Uterus (tissue), 4 donors: ENCODE data around the gene ANKRD45. TPM values are rescaled to one million over a fixed set of nuclear protein-coding genes. Genes with fewer than 3 reads are reported as not detected.
"Not testable (repeated sequence)": the region's sequence is repeated elsewhere in the genome, so short reads cannot be mapped to it uniquely, and the experiment has no call there.

ENCODE experiments used
- DNase-seq, 2 donors: peaks; one replicate each; pipeline ENCODE4 v3.0.0-alpha.2; 2019 to 2020
- H3K27ac ChIP-seq, 2 donors: fragments of 200-600 bp; sonication (generic); 1 replicate in 1 of 2; 2 replicates in 1 of 2; pipeline ENCODE4 v1.5.1; 2016 to 2018
- H3K27me3 ChIP-seq, 2 donors: fragments of 200-600 bp; sonication (generic); one replicate each; pipeline ENCODE4 v1.5.1; 2018 to 2019; ENCODE audit warnings: control low read depth in 1 of 2
- H3K36me3 ChIP-seq, 2 donors: fragments of 200-600 bp; sonication (generic); one replicate each; pipeline ENCODE4 v1.5.1; 2019; ENCODE audit warnings: control low read depth in 1 of 2
- H3K4me1 ChIP-seq, 2 donors: fragments of 200-600 bp; sonication (generic); one replicate each; pipeline ENCODE4 v1.5.1; 2018 to 2019; ENCODE audit warnings: control low read depth in 1 of 2
- H3K4me3 ChIP-seq, 2 donors: fragments of 200-600 bp; sonication (generic); 1 replicate in 1 of 2; 2 replicates in 1 of 2; pipeline ENCODE4 v1.5.1; 2018 to 2019; ENCODE audit warnings: mild to moderate bottlenecking in 1 of 2
- H3K9me3 ChIP-seq, 2 donors: fragments of 200-600 bp; sonication (generic); one replicate each; pipeline ENCODE4 v1.5.1; 2019; ENCODE audit warnings: control low read depth in 1 of 2
- POLR2A ChIP-seq, 2 donors: fragments of 450-650 bp; IDR thresholded peaks; one replicate each; pipeline ENCODE4 v1.6.1; 2016; ENCODE audit warnings: antibody characterized with exemption in 2 of 2, mild to moderate bottlenecking in 1 of 2, moderate library complexity in 1 of 2
- intact Hi-C: fragments of 100-400 bp; cut with DNase I; formaldehyde crosslinking; loops from one replicate; pipeline ENCODE4 v1.15.1; 2023; ENCODE audit warnings: low total_unique reads
- total RNA-seq, 4 donors: library from RNA; depleted of rRNA in 3 of 4; stranded (reverse); fragments of >200 nt in 3 of 4; gene quantifications; one replicate each; pipeline versions ENCODE4 v1.1.0 to v1.2.4, GENCODE V29; 2014 to 2023
- TF ChIP-seq, protein P1 (sequence below), 4 experiments: fragments of 200-600 bp in 2 of 4; fragments of 450-650 bp in 2 of 4; sonication (generic) in 2 of 4; IDR thresholded peaks; one replicate each; pipeline ENCODE4 v1.5.1; 2016 to 2019; ENCODE audit warnings: antibody characterized with exemption in 4 of 4, mild to moderate bottlenecking in 2 of 4, moderate library complexity in 1 of 4
- donor health status: DM: yes; HTN: yes; CAD: no.

The ANKRD45 gene
- total RNA-seq, 4 donors from 2014 or later = 0.51 to 10.2 (median 2.8) TPM; not detected in 1

DNA sequence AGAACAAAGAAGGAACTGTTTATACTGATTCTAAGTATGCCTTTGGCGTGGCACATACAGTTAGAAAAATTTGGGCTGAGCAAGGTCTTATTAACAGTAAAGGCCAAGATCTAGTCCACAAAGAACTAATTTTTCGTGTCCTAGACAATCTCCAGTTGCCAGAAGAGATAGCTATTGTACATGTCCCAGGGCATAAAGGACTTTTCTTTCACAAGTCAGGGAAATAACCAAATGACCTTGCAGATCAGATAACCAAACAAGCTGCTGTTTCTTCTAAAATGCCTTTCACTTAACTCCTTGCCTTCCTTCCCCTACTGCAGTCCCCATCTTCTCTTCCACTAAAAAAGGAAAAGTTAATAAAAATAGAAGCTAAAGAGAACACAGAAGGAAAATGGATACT lies 30.5 kb downstream of the ANKRD45 start:
- Histone ChIP-seq H3K9me3 (no peaks in the 10 kb centered on the region), H3K27me3 (no peaks in the 10 kb centered on the region), H3K36me3 (no peaks in the 10 kb centered on the region), H3K27ac (no peak overlapping the region), H3K4me3 (no peak overlapping the region), H3K4me1 (no peaks in the 10 kb centered on the region)
- intact Hi-C loops = no loop called here
- DNase-seq = no peak
- no peak for TF ChIP-seq POLR2A (IDR thresholded peaks at IDR 0.05)
- TF ChIP-seq, protein P1, sequence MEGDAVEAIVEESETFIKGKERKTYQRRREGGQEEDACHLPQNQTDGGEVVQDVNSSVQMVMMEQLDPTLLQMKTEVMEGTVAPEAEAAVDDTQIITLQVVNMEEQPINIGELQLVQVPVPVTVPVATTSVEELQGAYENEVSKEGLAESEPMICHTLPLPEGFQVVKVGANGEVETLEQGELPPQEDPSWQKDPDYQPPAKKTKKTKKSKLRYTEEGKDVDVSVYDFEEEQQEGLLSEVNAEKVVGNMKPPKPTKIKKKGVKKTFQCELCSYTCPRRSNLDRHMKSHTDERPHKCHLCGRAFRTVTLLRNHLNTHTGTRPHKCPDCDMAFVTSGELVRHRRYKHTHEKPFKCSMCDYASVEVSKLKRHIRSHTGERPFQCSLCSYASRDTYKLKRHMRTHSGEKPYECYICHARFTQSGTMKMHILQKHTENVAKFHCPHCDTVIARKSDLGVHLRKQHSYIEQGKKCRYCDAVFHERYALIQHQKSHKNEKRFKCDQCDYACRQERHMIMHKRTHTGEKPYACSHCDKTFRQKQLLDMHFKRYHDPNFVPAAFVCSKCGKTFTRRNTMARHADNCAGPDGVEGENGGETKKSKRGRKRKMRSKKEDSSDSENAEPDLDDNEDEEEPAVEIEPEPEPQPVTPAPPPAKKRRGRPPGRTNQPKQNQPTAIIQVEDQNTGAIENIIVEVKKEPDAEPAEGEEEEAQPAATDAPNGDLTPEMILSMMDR (IDR thresholded peaks at IDR 0.05) = no peak

DNA sequence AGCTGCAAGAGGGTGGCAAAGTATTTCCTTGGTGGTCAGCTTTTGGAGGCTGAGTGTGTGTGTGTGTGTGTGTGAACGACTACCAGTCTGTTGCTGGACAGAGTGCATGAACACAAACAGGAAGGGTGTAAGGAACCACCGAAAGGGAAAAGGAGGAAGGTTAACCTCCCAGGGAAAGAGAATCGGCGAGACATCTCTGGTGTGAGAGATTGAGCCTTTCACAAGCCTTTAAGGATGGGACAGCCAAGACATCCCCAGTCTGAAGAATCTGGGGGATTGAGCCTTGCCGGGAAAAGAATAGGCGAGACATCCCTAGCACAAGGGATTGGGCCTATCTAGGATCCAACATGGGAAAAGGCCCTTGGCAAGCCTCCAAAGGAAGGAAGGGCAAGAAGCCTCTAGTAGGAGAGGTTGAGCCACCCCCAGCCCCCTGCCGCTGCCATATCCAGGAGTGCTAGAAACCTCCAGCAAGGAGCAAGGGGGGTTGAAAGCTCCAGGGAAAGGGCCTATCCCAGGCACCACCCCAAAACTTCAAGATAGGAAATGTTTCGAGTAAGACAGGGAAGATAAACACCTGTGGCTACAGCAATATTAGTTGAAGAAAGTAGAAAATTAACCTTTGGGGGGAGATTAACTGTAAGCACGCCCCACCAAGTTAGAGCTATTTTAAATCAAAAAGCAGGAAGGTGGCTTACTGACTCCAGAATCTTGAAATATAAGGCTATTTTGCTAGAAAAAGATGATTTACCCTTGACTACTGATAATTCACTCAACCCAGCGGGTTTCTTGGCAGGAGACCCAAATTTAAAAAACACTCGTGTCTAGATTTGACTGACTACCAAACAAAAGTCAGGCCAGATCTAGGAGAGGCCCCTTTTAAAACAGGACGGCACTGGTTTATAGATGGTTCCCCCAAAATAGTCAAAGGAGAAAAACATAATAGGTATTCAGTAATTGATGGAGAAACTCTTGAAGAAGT lies 31.3 kb downstream of the ANKRD45 start:
- Histone ChIP-seq H3K27ac (no peak overlapping the region), H3K27me3 (no peaks in the 10 kb centered on the region), H3K4me3 (no peak overlapping the region), H3K4me1 (no peaks in the 10 kb centered on the region), H3K9me3 (no peaks in the 10 kb centered on the region), H3K36me3 (no peaks in the 10 kb centered on the region)
- no peak for TF ChIP-seq POLR2A (IDR thresholded peaks at IDR 0.05)
- TF ChIP-seq, protein P1 (IDR thresholded peaks at IDR 0.05) = no peak
- intact Hi-C loops = no loop called here
- no peak for DNase-seq

DNA sequence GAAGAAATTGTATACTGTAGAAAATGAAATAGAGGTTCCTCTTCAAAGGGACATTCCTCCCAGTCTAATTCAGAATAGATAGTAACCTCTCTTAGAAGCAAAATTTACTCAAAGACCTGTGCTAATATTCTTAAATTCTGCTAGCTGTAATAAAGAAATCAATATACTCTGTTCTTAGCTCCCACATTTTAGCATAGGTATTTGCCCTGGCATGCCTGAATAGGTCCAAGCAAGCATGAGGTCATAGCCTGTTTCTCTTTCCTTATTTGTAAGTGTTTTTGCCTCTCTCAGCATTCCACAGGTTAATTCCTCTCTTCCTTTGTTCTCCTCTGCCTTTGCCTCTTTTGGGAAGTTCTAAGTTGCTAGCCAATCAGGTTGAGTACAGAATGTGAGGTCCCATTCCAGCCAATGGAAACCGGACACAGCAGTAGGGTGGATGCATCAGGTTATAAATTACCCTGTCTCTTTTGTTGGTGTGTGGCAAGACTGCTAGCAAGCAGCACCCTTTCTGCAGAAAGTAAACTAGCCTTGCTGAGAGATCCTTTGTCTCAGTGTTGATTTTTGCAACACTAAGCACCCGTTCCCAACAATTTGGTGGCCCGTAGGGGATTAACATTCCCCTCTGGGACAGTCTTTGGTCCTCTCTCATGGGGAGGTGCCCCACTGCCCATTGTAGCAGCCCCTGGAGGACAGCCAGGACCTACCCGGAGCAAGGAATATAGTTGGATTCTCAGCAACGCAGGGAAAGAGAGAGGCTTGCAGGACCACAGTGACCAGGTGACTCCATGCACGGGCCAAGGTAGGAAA lies 32.2 kb downstream of the ANKRD45 start:
- intact Hi-C loops, H3K27ac ChIP-seq, H3K36me3 ChIP-seq, H3K27me3 ChIP-seq, H3K9me3 ChIP-seq, H3K4me3 ChIP-seq, H3K4me1 ChIP-seq, DNase-seq: not testable (repeated sequence)

DNA sequence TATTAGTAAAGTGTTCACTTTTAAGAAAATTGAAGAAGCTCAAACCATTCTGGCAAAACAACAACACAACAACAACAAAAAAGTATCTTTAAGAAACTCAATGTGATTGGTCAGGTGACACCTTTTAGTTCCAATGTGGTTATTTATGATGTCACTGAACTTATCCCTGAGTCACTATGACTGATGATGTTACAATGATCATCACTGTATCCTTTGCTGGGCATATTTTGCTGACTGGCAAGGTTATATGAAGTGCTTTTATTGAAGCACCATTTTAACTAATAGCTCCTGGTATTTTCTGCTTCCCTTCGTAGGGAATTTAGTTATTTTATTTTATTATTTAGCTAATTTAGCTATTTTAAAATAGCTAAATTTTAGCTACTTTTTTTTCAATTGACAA lies 34.5 kb downstream of the ANKRD45 start, which contains the start of gene TEX50:
Gene TEX50 (plus strand): TSS at position 223 of the 400 bp plus-strand sequence. CDS start 184 bp downstream, outside the sequence.
- H3K27ac ChIP-seq = no peak within 1 kb of the TSS
- intact Hi-C loops = no loop called here
- H3K4me3 ChIP-seq = no peak within 1 kb of the TSS
- no peaks in the 10 kb centered on the region for H3K36me3 ChIP-seq
- no peaks in the 10 kb centered on the region for H3K4me1 ChIP-seq
- no peak for DNase-seq
- TF ChIP-seq, protein P1 (IDR thresholded peaks at IDR 0.05) = no peak
- no peak for TF ChIP-seq POLR2A (IDR thresholded peaks at IDR 0.05)
- H3K9me3 ChIP-seq = no peaks in the 10 kb centered on the region
- H3K27me3 ChIP-seq = no peaks in the 10 kb centered on the region

DNA sequence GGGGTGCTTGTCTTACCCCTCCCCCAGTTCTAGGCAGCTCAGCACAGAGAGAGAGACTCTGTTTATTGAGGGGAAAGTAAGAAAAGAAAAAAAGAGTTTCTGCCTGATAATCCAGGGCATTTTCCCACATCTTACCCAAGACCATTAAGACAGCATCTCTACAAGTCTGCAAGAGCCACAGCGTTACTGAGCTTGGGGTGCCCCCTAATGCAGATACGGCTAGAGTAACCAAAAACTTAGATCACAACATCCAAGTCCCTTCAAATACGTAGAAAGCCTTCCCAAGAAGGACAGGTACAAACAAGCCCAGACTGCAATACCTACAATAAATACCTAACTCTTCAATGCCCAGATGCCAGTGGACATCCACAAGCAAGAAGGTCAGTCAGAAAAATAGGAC lies 40.8 kb downstream of the ANKRD45 start:
- DNase-seq = no peak
- Histone ChIP-seq H3K9me3 (no peaks in the 10 kb centered on the region), H3K4me1 (no peaks in the 10 kb centered on the region), H3K27me3 (no peaks in the 10 kb centered on the region), H3K4me3 (no peak overlapping the region), H3K27ac (no peak overlapping the region), H3K36me3 (no peaks in the 10 kb centered on the region)
- TF ChIP-seq, protein P1 (IDR thresholded peaks at IDR 0.05) = no peak
- no peak for TF ChIP-seq POLR2A (IDR thresholded peaks at IDR 0.05)
- intact Hi-C loops = no loop called here
